Loucy (cell line): Measurements from ENCODE around the gene GPR139.

ENCODE experiments used
- CTCF ChIP-seq: fragments of 200-600 bp; sonication (generic); conservative IDR thresholded peaks from 2 replicates; pipeline ENCODE4 v1.5.1; 2014; ENCODE audit warnings: mild to moderate bottlenecking, antibody characterized with exemption, low read length
- EZH2phosphoT487 ChIP-seq: fragments of 200-600 bp; IDR thresholded peaks from 2 replicates; pipeline ENCODE4 v1.6.1; 2018; ENCODE audit warnings: antibody characterized with exemption, mild to moderate bottlenecking, moderate library complexity, borderline replicate concordance

GRCh38 chr16:19994466-19995170, 79.1 kb downstream of the GPR139 start:
- TF ChIP-seq CTCF (no peak), EZH2phosphoT487 (no peak)
